Hypothalamus (tissue), 51 donors: ENCODE results near the gene EIF3M.

Experiments used
- DNase-seq, 51 donors: peaks; one replicate each; lab custom pipeline; 2025; lab: John Stamatoyannopoulos, UW

EIF3M gene

GRCh38 chr11:32583459-32584271 lies at the start of gene EIF3M:
Gene EIF3M, plus strand, starts transcription at chr11:32583831. Its CDS starts 57 bp downstream, at chr11:32583888.
- DNase-seq: peak; percentile 61 to 97 (median 92)

- no peak for DNase-seq
Observed at GRCh38 chr11:32538804-32539203, 44.8 kb upstream of the EIF3M start.

GRCh38 chr11:32549611-32550187 lies 33.9 kb upstream of the EIF3M start:
- DNase-seq: no peak

- no peak for DNase-seq
Observed at GRCh38 chr11:32550207-32550606, 33.4 kb upstream of the EIF3M start.

GRCh38 chr11:32555091-32555490 lies 28.5 kb upstream of the EIF3M start:
- no peak for DNase-seq

- no peak for DNase-seq
Observed at GRCh38 chr11:32555895-32556294, 27.7 kb upstream of the EIF3M start.

- DNase-seq: no peak
Observed at GRCh38 chr11:32561835-32562234, 21.8 kb upstream of the EIF3M start.

- no peak for DNase-seq
Observed at GRCh38 chr11:32562839-32563599, 20.6 kb upstream of the EIF3M start.

- DNase-seq: no peak
Observed at GRCh38 chr11:32563600-32563959, 20.1 kb upstream of the EIF3M start.

- no peak for DNase-seq
Observed at GRCh38 chr11:32566517-32566916, 17.1 kb upstream of the EIF3M start.

GRCh38 chr11:32567154-32567553 lies 16.5 kb upstream of the EIF3M start:
- DNase-seq: no peak

- DNase-seq: no peak
Observed at GRCh38 chr11:32569313-32569881, 14.2 kb upstream of the EIF3M start.

GRCh38 chr11:32571039-32571438 lies 12.6 kb upstream of the EIF3M start:
- DNase-seq: no peak

GRCh38 chr11:32573228-32573627 lies 10.4 kb upstream of the EIF3M start:
- no peak for DNase-seq

GRCh38 chr11:32574421-32574820 lies 9.2 kb upstream of the EIF3M start:
- no peak for DNase-seq

GRCh38 chr11:32575070-32575469 lies 8.6 kb upstream of the EIF3M start:
- DNase-seq: no peak

- no peak for DNase-seq
Observed at GRCh38 chr11:32576456-32576855, 7.2 kb upstream of the EIF3M start.

- DNase-seq: no peak
Observed at GRCh38 chr11:32580967-32581366, 2.7 kb upstream of the EIF3M start.

- no peak for DNase-seq
Observed at GRCh38 chr11:32581556-32581955, 2.1 kb upstream of the EIF3M start.

GRCh38 chr11:32584921-32585320 lies 1.3 kb downstream of the EIF3M start:
- no peak for DNase-seq

GRCh38 chr11:32586576-32587190 lies 3.1 kb downstream of the EIF3M start:
- no peak for DNase-seq
